ENCODE data around the gene BAIAP2L1. TPM values are rescaled to one million over a fixed set of nuclear protein-coding genes. Genes with fewer than 3 reads are reported as not detected.

BAIAP2L1 gene
- total and polyA plus RNA-seq, 2 of the 8 experiments (the other 6 are each of a cell fraction or from before 2014, with no cell fraction given), result 19.2 to 42.9 TPM

GRCh38 chr7:98399462-98399861, 1.4 kb downstream of the BAIAP2L1 start:
- no peak overlapping the region for H2AK5ac ChIP-seq (ENCODE audit: low read depth, low read length)
- H2BK5ac ChIP-seq (ENCODE audit: low read depth, low read length), result peak overlapping the region; percentile 75; the same call in 1 of the 2 replicates
- H3K23ac ChIP-seq (ENCODE audit: insufficient read length), result no peak overlapping the region
- H3K56ac ChIP-seq (replicated peaks; ENCODE audit: insufficient read length, low read depth, low read length), result no peak overlapping the region
- ChIA-PET CTCF (ENCODE audit: partially characterized antibody) (interaction anchor here (0.5 to 5.0 kb wide), 5 partner anchors 28 to 346 kb away, joined by 3 to 48 read pairs (median 3); no protein-coding TSS in a partner anchor), POLR2A (ENCODE audit: partially characterized antibody) (interaction anchor here (0.7 to 2.8 kb wide), 6 partner anchors 13 to 120 kb away, joined by 3 to 16 read pairs (median 4); no protein-coding TSS in a partner anchor)
- H2BK12ac ChIP-seq (ENCODE audit: low read depth, low read length), result no peak overlapping the region
- peaks cover 1 to 6% (median 5%) of the 10 kb centered on the region in 4 experiments; a peak in 6 of 7 replicates for H3K4me1 ChIP-seq (replicated peaks in 1 of 4; ENCODE audit: control insufficient read depth in 3 of 4, insufficient read depth in 4 of 4, low read length in 3 of 4)
- peaks cover 15 to 55% of the 10 kb centered on the region in 2 experiments for H3K79me2 ChIP-seq (ENCODE audit: control insufficient read depth in 1 of 2, insufficient read depth in 2 of 2, low read length in 2 of 2)
- H3K9me3 ChIP-seq (ENCODE audit: insufficient read depth in 2 of 2, low read depth in 1 of 2, low read length in 1 of 2), result no peaks in the 10 kb centered on the region; a peak in 1 of 4 replicates
- DNase-seq (ENCODE audit: low read depth in 1 of 2, low spot score in 2 of 2) (no peak), FAIRE-seq (no peak)
- peak overlapping the region; percentile 72 to 84 (median 74) for H3K4me3 ChIP-seq (ENCODE audit: extremely low read depth in 1 of 4, insufficient read depth in 2 of 4, low read depth in 3 of 4, low read length in 4 of 4)
- H3K4ac ChIP-seq (replicated peaks; ENCODE audit: insufficient read length, low read depth, low read length), result peak overlapping the region; percentile 5
- no peaks in the 10 kb centered on the region; the same call in 1 of the 2 replicates for H3K23me2 ChIP-seq (ENCODE audit: low read depth, low read length)
- peaks cover 2 to 5% of the 10 kb centered on the region in 2 experiments for H4K20me1 ChIP-seq (replicated peaks in 1 of 2; ENCODE audit: control insufficient read depth in 1 of 2, insufficient read depth in 2 of 2, low read length in 2 of 2)
- H2AFZ ChIP-seq (ENCODE audit: low read length), result no peak overlapping the region
- 47% methylated on average over 7 of the region's 7 CpGs; no CpG with 5 or more reads in 1 of the 2 experiments for WGBS, 2 experiments (ENCODE audit: extremely low coverage in 1 of 2, insufficient coverage in 1 of 2, insufficient read length in 1 of 2, insufficient replicate concordance in 2 of 2, low coverage in 1 of 2, low lambda C conversion rate in 2 of 2, missing lambda C conversion rate in 1 of 2)
- peak overlapping the region; percentile 62 to 95 for H3K4me2 ChIP-seq (ENCODE audit: insufficient read depth in 1 of 2, low read depth in 2 of 2, low read length in 2 of 2)
- H3K9ac ChIP-seq (replicated peaks in 1 of 4; ENCODE audit: extremely low read depth in 1 of 4, low read depth in 3 of 4, low read length in 3 of 4), result peak overlapping the region in 1 of 4 experiments; percentile 36; a peak in 2 of 7 replicates
- no peak overlapping the region for H4K91ac ChIP-seq (replicated peaks; ENCODE audit: insufficient read length, low read length)
- H2BK15ac ChIP-seq (ENCODE audit: low read length), result no peak overlapping the region
- H4K8ac ChIP-seq (ENCODE audit: extremely low read depth, insufficient read depth, low read length), result no peak overlapping the region
- no peak overlapping the region for H3K14ac ChIP-seq (ENCODE audit: insufficient read length)
- peaks cover 3% of the 10 kb centered on the region; the same call in 1 of the 2 replicates for H3K79me1 ChIP-seq (ENCODE audit: low read depth, low read length)
- no peak overlapping the region for H3K18ac ChIP-seq (ENCODE audit: extremely low read depth, low read length)
- no peak overlapping the region for H2BK20ac ChIP-seq (ENCODE audit: low read length)
- H4K5ac ChIP-seq (ENCODE audit: insufficient read length, low read depth, low read length), result no peak overlapping the region
- H3K36me3 ChIP-seq (ENCODE audit: control insufficient read depth in 2 of 4, insufficient read depth in 4 of 4, low read length in 3 of 4), result no peaks in the 10 kb centered on the region
- no peaks in the 10 kb centered on the region for H3K27me3 ChIP-seq (replicated peaks in 1 of 4; ENCODE audit: control insufficient read depth in 3 of 4, extremely low read depth in 1 of 4, insufficient read depth in 3 of 4, low read length in 3 of 4)
- no peak overlapping the region for H2BK120ac ChIP-seq (replicated peaks; ENCODE audit: low read depth, low read length)
- no peak overlapping the region for H3K27ac ChIP-seq (ENCODE audit: low read depth, low read length)
- no peak for TF ChIP-seq EGR1 (IDR thresholded peaks at IDR 0.05; ENCODE audit: borderline replicate concordance, low read depth, low read length)
- no peak for TF ChIP-seq FOSL1 (IDR thresholded peaks at IDR 0.05; ENCODE audit: insufficient read depth, low read depth, low read length)
- TF ChIP-seq CTCF (IDR thresholded peaks at IDR 0.05; ENCODE audit: control extremely low read depth in 1 of 3, insufficient read depth in 1 of 3, low read depth in 1 of 3, low read length in 3 of 3), result no peak
- TF ChIP-seq RFX5 (IDR thresholded peaks at IDR 0.05; ENCODE audit: borderline replicate concordance, low read depth, low read length), result no peak
- no peak for TF ChIP-seq KDM4A (IDR thresholded peaks at IDR 0.05; ENCODE audit: low read depth, low read length, severe bottlenecking)
- TF ChIP-seq ATF3 (IDR thresholded peaks at IDR 0.05; ENCODE audit: insufficient read depth, low read depth, low read length), result no peak
- no peak for TF ChIP-seq GTF2F1 (IDR thresholded peaks at IDR 0.05; ENCODE audit: borderline replicate concordance, low read depth, low read length)
- TF ChIP-seq MAX (IDR thresholded peaks at IDR 0.05), result no peak
- TF ChIP-seq RBBP5 (IDR thresholded peaks at IDR 0.05; ENCODE audit: borderline replicate concordance, low read depth, low read length), result no peak
